Measurements from ENCODE around the gene EIF4E2.

DNA sequence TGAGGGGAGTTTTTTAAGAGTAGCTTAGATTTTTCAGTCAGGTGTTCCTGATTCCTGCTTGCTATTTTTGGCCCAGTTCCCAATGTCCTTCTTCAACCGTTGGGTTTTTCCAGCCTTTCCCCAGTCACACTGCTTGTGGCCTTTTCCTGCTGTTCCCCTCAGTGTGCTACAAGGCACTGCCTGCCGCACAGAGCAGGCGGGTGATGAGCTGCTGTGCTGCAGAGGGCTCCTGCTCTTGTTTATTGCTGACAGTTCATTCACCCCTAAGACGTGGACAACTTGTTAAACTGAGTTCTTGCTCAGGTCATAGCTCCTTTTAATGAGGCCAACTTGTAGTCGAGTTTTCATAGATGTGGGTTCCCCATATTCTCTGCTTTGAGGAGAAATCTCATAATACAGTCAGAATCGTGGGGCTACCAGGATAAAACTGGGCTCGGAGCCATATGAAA, 20.6 kb downstream of the EIF4E2 start:
- TF ChIP-seq, protein P1, sequence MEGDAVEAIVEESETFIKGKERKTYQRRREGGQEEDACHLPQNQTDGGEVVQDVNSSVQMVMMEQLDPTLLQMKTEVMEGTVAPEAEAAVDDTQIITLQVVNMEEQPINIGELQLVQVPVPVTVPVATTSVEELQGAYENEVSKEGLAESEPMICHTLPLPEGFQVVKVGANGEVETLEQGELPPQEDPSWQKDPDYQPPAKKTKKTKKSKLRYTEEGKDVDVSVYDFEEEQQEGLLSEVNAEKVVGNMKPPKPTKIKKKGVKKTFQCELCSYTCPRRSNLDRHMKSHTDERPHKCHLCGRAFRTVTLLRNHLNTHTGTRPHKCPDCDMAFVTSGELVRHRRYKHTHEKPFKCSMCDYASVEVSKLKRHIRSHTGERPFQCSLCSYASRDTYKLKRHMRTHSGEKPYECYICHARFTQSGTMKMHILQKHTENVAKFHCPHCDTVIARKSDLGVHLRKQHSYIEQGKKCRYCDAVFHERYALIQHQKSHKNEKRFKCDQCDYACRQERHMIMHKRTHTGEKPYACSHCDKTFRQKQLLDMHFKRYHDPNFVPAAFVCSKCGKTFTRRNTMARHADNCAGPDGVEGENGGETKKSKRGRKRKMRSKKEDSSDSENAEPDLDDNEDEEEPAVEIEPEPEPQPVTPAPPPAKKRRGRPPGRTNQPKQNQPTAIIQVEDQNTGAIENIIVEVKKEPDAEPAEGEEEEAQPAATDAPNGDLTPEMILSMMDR (IDR thresholded peaks at IDR 0.05): no peak
- TF ChIP-seq POLR2A (IDR thresholded peaks at IDR 0.05) (no peak), EP300 (IDR thresholded peaks at IDR 0.05) (no peak)

Measured in tibial nerve (tissue), 4 donors.